Measurements from ENCODE around the gene CTCFL. TPM values are rescaled to one million over a fixed set of nuclear protein-coding genes. Genes with fewer than 3 reads are reported as not detected.

The CTCFL gene
- total and polyA plus RNA-seq, 2 experiments from 2014 or later: not detected

DNA sequence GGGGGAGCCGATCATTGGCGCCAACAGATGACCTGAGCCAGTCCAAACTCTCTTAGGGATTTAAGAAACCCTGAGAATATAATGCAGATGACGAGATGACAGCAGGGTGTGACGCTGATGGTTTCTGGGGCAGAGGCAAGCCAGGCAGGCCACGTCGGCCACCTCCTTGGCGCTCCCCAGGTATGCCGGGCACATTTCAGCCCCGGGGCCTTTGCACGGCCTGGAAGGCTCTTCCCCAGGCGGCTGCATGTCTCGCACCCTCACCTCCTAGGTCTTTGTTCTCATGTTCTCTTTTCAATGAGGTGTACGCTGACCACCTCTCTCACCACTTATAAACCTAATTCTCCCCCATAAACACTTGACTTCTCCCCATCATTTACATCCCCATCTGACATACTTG lies 68.8 kb downstream of the CTCFL start:
- Histone ChIP-seq H3K27me3 (replicated peaks; ENCODE audit: insufficient read depth) (peaks cover 25% of the 10 kb centered on the region), H3K4me2 (ENCODE audit: unreplicated experiment) (no peak overlapping the region), H3K4me3 (no peak overlapping the region), H4K20me1 (ENCODE audit: insufficient read depth) (no peaks in the 10 kb centered on the region), H3K27ac (no peak overlapping the region), H3K9me2 (ENCODE audit: insufficient read depth) (no peaks in the 10 kb centered on the region), H3F3A (ENCODE audit: insufficient read depth) (no peaks in the 10 kb centered on the region), H3K9me3 (ENCODE audit: low read depth) (no peaks in the 10 kb centered on the region), H3K79me2 (ENCODE audit: insufficient read depth) (no peaks in the 10 kb centered on the region), H3K4me1 (ENCODE audit: insufficient read depth) (no peaks in the 10 kb centered on the region), H3K9ac (no peak overlapping the region), H2AFZ (no peak overlapping the region), H3K36me3 (ENCODE audit: low read depth) (no peaks in the 10 kb centered on the region)
- DNase-seq: no peak
- 77 to 82% methylated on average over 12 to 13 of the region's 13 CpGs for WGBS, 2 experiments (ENCODE audit: low coverage in 1 of 2, low lambda C conversion rate in 2 of 2, missing lambda C conversion rate in 2 of 2)
- TF ChIP-seq EZH2phosphoT487 (IDR thresholded peaks at IDR 0.05; ENCODE audit: insufficient read depth, low read depth) (no peak), EZH2 (IDR thresholded peaks at IDR 0.05; ENCODE audit: insufficient read depth, poor library complexity, severe bottlenecking) (no peak)
- in situ Hi-C loops (cut with MboI): no loop called here

DNA sequence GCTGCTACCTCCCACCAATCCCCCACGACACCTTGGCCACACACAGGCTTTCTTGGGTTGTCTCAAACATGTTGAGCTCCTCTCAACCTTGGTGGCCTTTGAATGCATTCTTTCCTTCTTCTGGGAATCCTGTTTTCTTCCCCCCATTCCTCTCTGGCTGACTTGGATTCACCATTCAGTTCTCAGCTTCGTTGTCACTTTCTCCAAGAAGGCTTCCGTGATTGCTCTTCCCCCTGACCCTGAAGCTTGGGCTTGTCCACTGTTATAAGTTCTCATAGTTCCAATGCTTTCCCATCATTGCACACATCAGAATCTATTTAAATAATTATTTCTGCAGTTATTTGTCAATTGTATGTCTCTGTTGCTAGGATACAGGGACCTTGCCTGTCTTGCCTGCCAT lies 69.6 kb downstream of the CTCFL start:
- H3K36me3 ChIP-seq (ENCODE audit: low read depth): no peaks in the 10 kb centered on the region
- in situ Hi-C loops (cut with MboI): no loop called here
- H3K27me3 ChIP-seq (replicated peaks; ENCODE audit: insufficient read depth): peaks cover 28% of the 10 kb centered on the region
- no peaks in the 10 kb centered on the region for H3F3A ChIP-seq (ENCODE audit: insufficient read depth)
- H3K9ac ChIP-seq: no peak overlapping the region
- H4K20me1 ChIP-seq (ENCODE audit: insufficient read depth): no peaks in the 10 kb centered on the region
- no peak for DNase-seq
- TF ChIP-seq EZH2phosphoT487 (IDR thresholded peaks at IDR 0.05; ENCODE audit: insufficient read depth, low read depth): no peak
- TF ChIP-seq EZH2 (IDR thresholded peaks at IDR 0.05; ENCODE audit: insufficient read depth, poor library complexity, severe bottlenecking): no peak
- no peak overlapping the region for H3K27ac ChIP-seq
- no peak overlapping the region for H2AFZ ChIP-seq
- H3K79me2 ChIP-seq (ENCODE audit: insufficient read depth): no peaks in the 10 kb centered on the region
- 71 to 86% methylated on average over 3 of the region's 3 CpGs for WGBS, 2 experiments (ENCODE audit: low coverage in 1 of 2, low lambda C conversion rate in 2 of 2, missing lambda C conversion rate in 2 of 2)
- no peak overlapping the region for H3K4me2 ChIP-seq (ENCODE audit: unreplicated experiment)
- H3K9me2 ChIP-seq (ENCODE audit: insufficient read depth): no peaks in the 10 kb centered on the region
- H3K4me1 ChIP-seq (ENCODE audit: insufficient read depth): no peaks in the 10 kb centered on the region
- no peaks in the 10 kb centered on the region for H3K9me3 ChIP-seq (ENCODE audit: low read depth)
- no peak overlapping the region for H3K4me3 ChIP-seq

DNA sequence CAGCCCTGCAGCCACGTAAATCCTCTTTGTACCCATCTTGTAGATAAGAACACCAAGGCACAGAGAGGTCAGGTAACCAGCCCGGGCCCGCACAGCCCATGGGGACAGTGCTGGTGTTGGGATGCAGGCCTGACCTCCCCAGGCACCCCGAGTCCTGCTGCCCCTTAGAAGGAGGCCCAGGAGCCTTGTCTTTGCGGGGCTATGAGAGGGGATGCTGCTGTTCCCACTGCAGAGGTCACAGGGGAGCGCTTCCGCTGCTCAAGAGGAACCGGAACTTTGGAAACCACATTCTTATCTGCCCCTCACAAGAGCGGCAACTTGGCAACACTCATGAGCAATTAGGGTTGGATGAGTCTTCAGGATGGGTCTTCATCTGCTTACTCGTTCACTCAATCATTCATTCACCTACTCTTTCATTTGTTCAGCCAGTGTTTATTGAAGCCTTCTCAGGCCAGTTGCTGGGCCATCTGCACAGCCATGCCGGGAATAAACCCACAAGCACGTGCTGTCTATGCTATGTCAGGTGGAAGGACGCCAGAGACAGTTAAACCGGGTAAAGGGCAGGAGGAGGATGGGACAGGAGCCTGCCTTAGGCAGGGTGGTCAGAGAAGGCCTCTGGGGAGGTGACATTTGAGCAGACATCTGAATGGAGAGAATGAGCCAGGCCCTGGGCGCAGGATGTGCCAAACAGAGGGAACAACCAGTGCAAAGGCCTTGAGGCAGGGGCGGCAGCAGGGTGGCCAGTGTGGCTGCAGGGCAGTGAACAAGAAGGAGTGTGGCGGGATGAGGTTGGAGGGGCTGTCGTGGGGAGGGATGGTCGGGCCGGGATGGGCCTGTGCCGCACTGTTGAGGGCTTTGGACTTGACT lies 72.9 kb downstream of the CTCFL start:
- WGBS, 2 experiments (ENCODE audit: low coverage in 1 of 2, low lambda C conversion rate in 2 of 2, missing lambda C conversion rate in 2 of 2): 79 to 83% methylated on average over 21 of the region's 21 CpGs
- in situ Hi-C loops (cut with MboI): no loop called here
- H3K27ac ChIP-seq: no peak overlapping the region

DNA sequence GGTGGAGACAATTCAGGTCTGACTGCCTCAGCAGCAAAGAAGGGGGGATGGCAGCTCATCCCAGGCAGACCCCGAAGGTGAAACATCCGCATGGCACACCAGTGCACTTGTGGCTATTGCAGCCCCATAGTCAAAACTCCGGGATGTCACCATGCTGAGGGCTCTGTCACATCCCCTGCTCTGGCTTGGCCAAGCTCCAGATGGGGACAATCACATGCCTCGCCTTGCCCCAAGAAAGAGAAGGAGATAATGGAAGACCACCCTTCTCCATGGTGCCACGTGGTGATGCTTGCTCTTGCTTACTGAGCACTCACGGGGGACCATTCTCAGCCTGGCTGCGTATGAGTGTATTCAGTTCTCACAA lies 73.5 kb downstream of the CTCFL start:
- Histone ChIP-seq H2AFZ (no peak overlapping the region), H3K27me3 (replicated peaks; ENCODE audit: insufficient read depth) (peaks cover 13% of the 10 kb centered on the region), H3K36me3 (ENCODE audit: low read depth) (no peaks in the 10 kb centered on the region), H3K4me3 (no peak overlapping the region), H4K20me1 (ENCODE audit: insufficient read depth) (no peaks in the 10 kb centered on the region), H3K79me2 (ENCODE audit: insufficient read depth) (no peaks in the 10 kb centered on the region), H3K4me2 (ENCODE audit: unreplicated experiment) (no peak overlapping the region), H3K9ac (no peak overlapping the region), H3K9me2 (ENCODE audit: insufficient read depth) (no peaks in the 10 kb centered on the region), H3K9me3 (ENCODE audit: low read depth) (no peaks in the 10 kb centered on the region), H3F3A (ENCODE audit: insufficient read depth) (no peaks in the 10 kb centered on the region), H3K27ac (no peak overlapping the region), H3K4me1 (ENCODE audit: insufficient read depth) (no peaks in the 10 kb centered on the region)
- WGBS, 2 experiments (ENCODE audit: low coverage in 1 of 2, low lambda C conversion rate in 2 of 2, missing lambda C conversion rate in 2 of 2): 62 to 75% methylated on average over 7 of the region's 7 CpGs
- TF ChIP-seq EZH2 (IDR thresholded peaks at IDR 0.05; ENCODE audit: insufficient read depth, poor library complexity, severe bottlenecking) (no peak), EZH2phosphoT487 (IDR thresholded peaks at IDR 0.05; ENCODE audit: insufficient read depth, low read depth) (no peak)
- DNase-seq: no peak
- in situ Hi-C loops (cut with MboI): no loop called here

More for the DNA sequence above, 72.9 kb downstream of the CTCFL start:
- no peak overlapping the region for H3K4me3 ChIP-seq
- H3F3A ChIP-seq (ENCODE audit: insufficient read depth): no peaks in the 10 kb centered on the region
- H2AFZ ChIP-seq: no peak overlapping the region
- no peak for DNase-seq
- no peak overlapping the region for H3K9ac ChIP-seq
- TF ChIP-seq EZH2phosphoT487 (IDR thresholded peaks at IDR 0.05; ENCODE audit: insufficient read depth, low read depth) (no peak), EZH2 (IDR thresholded peaks at IDR 0.05; ENCODE audit: insufficient read depth, poor library complexity, severe bottlenecking) (no peak)
- H4K20me1 ChIP-seq (ENCODE audit: insufficient read depth): no peaks in the 10 kb centered on the region
- no peaks in the 10 kb centered on the region for H3K9me3 ChIP-seq (ENCODE audit: low read depth)
- no peaks in the 10 kb centered on the region for H3K79me2 ChIP-seq (ENCODE audit: insufficient read depth)
- no peaks in the 10 kb centered on the region for H3K4me1 ChIP-seq (ENCODE audit: insufficient read depth)
- H3K36me3 ChIP-seq (ENCODE audit: low read depth): no peaks in the 10 kb centered on the region
- peaks cover 13% of the 10 kb centered on the region for H3K27me3 ChIP-seq (replicated peaks; ENCODE audit: insufficient read depth)
- no peaks in the 10 kb centered on the region for H3K9me2 ChIP-seq (ENCODE audit: insufficient read depth)
- H3K4me2 ChIP-seq (ENCODE audit: unreplicated experiment): no peak overlapping the region

Data from GM23248 (cell line).